Activated T-helper 1 cell treated with anti-CD3 and anti-CD28 coated beads, Interleukin-12 subunit alpha, Interleukin-12 subunit beta, Interleukin-2, Interleukin-4 antibody, amounts not matched to agents 30 ng/mL and 10 ng/mL and 1 ng/mL, durations not matched to agents 14 hours and 24 hours and 36 hours (primary cell): ENCODE measurements around the gene ATRIP. TPM values are rescaled to one million over a fixed set of nuclear protein-coding genes. Genes with fewer than 3 reads are reported as not detected.

Source experiments
- DNase-seq: peaks from one replicate; pipeline ENCODE4 v3.0.0; 2021; ENCODE audit warnings: low spot score
- H3K27ac Mint-ChIP-seq: one replicate; pipeline ENCODE4 v1.8.0; 2021; ENCODE audit warnings: mild to moderate bottlenecking, mixed read lengths
- H3K27me3 Mint-ChIP-seq: one replicate; pipeline ENCODE4 v1.8.0; 2022; ENCODE audit warnings: mild to moderate bottlenecking, moderate library complexity, mixed read lengths; ENCODE audit not compliant: insufficient read depth
- H3K36me3 Mint-ChIP-seq: one replicate; pipeline ENCODE4 v1.8.0; 2021; ENCODE audit warnings: low read depth, mixed read lengths
- H3K4me1 Mint-ChIP-seq: one replicate; pipeline ENCODE4 v1.8.0; 2021; ENCODE audit warnings: low read depth, mixed read lengths
- H3K4me3 Mint-ChIP-seq: one replicate; pipeline ENCODE4 v1.8.0; 2021; ENCODE audit warnings: mild to moderate bottlenecking, moderate library complexity, mixed read lengths
- H3K9me3 Mint-ChIP-seq: one replicate; pipeline ENCODE4 v1.8.0; 2021; ENCODE audit warnings: mixed read lengths
- intact Hi-C: fragments of 100-400 bp; cut with micrococcal nuclease; formaldehyde crosslinking; loops from one replicate; pipeline ENCODE4 v1.15.1; 2024
- total RNA-seq: library from RNA; stranded (reverse); gene quantifications from 2 replicates; pipeline ENCODE4 v1.2.3, GENCODE V29; 2022

The ATRIP gene
- total RNA-seq, 1 donor from 2014 or later, result 16.5 TPM

DNA sequence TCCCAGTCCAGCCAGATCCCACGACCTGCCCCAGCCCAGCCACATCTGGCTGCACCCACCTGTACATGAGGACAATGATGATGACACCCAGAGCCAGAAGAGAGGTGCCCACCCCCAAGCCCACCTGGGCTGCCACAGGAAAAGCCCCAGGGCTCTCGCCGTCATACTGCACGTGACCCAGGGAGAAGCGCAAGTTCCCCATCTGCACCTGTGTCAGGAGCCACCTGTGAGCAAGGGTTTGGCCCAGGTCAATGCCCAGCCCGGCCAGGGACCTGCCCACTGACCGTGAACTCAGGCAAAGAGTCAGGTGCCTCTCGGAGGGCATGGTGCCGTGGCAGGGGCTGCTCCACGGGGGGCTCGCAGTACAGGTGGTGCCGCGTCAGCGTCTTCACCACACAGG is 32.9 kb upstream of the ATRIP start:
- Mint-ChIP-seq H3K4me3 (no peak overlapping the region), H3K27ac (no peak overlapping the region), H3K4me1 (no peaks in the 10 kb centered on the region), H3K27me3 (no peaks in the 10 kb centered on the region), H3K9me3 (no peaks in the 10 kb centered on the region), H3K36me3 (no peaks in the 10 kb centered on the region)
- intact Hi-C loops, result no loop called here
- no peak for DNase-seq

DNA sequence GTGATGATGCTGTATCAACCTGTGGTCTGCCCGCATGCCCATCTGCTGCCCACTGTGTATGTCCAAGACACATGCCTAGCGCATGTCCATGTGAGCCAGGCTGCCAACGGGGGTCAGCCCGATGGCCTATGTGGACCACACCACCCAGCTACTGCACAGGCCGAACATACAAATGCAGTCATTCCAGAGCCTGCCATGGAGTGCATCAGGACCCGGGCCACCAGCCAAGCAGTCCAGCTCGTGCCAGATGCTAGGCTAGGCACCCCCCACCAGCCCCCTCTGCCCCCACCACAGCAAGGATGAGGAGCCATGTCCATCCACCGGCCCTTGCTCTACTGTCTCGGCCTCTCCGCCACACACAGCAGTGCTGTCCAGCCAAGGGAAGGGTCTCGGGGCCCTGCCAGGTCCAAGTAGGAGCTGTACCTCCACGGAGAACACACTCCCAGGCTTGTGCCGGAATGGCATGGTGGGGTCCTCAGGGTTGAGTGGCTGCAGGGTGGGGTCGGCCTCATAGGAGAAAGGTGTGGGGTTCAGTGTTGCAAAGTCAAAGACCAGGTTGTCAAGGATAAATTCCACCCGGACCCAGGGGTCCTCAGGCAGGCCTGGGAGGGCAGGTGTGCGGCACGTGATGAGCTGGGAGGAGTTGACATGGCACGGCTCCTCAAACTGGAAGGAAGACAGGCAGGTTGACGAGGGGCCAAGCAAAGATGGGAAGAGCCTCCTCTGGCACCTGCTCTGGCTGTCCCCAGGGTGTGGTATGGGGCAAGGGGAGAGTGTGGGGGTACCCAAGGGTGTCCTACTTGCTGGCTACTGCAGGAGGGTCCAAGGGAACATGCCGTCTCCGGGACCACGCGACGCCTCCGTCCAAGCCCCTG is 31.9 kb upstream of the ATRIP start:
- H3K27ac Mint-ChIP-seq, result no peak overlapping the region
- H3K9me3 Mint-ChIP-seq, result no peaks in the 10 kb centered on the region
- no peaks in the 10 kb centered on the region for H3K4me1 Mint-ChIP-seq
- H3K36me3 Mint-ChIP-seq, result no peaks in the 10 kb centered on the region
- intact Hi-C loops, result no loop called here
- no peak for DNase-seq
- no peak overlapping the region for H3K4me3 Mint-ChIP-seq
- H3K27me3 Mint-ChIP-seq, result no peaks in the 10 kb centered on the region

DNA sequence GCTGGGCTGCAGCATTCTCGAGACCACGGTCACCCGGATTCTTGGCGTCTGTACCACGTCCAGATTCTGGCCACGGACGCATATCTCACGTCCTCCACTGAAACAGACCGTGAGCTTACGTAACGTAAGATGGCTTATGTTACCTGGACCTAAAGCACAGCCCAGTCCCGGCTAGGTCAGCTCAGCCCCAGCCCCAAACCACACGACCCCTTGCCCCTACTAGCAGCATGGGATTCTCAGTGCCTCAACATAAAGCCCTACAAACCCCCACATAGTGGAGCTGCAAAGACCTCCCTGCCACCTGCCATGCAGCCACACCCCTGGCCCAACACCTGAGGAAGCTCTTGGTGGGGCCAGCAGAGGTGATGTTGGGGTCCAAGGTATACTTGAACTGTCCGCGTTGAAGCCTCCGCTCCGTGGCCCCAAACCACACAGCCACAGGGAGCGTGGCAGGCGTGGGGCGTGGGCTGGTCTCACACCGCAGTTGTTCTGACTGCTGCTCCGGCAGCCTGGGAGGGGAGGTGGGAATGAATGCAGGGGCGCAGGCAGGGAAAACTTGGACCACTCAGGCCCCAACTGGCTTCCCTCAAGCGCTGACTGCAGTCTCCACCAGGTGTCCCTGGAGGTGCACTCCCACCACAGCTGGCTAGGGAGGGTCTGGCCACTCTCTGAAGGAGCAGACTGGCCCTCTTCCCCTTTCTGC is 31.1 kb upstream of the ATRIP start:
- DNase-seq, result no peak
- no peaks in the 10 kb centered on the region for H3K27me3 Mint-ChIP-seq
- no peaks in the 10 kb centered on the region for H3K9me3 Mint-ChIP-seq
- no peaks in the 10 kb centered on the region for H3K36me3 Mint-ChIP-seq
- no peaks in the 10 kb centered on the region for H3K4me1 Mint-ChIP-seq
- H3K4me3 Mint-ChIP-seq, result no peak overlapping the region
- intact Hi-C loops, result no loop called here
- H3K27ac Mint-ChIP-seq, result no peak overlapping the region

DNA sequence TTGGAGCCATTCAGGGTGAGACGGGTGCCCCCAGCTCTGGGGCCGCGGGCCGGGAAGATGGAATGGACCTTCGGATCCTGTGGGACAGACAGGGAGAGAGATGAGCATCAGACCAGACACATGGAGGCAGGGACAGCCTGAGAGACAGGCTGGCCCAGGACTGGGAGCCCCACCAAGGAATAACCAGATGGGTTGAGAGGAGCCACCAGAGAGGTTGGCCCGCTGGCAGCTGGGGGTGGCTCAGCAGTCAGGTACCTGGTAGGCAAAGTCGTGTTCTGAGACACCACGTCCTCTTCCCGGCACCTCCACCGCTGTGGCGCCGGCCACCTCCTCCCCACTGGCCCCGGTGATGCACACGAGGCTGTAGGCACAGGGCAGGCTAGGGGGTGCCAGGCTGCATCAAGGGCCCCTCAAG is 30.4 kb upstream of the ATRIP start:
- Mint-ChIP-seq H3K4me1 (no peaks in the 10 kb centered on the region), H3K27ac (no peak overlapping the region), H3K36me3 (no peaks in the 10 kb centered on the region), H3K27me3 (no peaks in the 10 kb centered on the region), H3K9me3 (no peaks in the 10 kb centered on the region), H3K4me3 (no peak overlapping the region)
- intact Hi-C loops, result no loop called here
- DNase-seq, result no peak

DNA sequence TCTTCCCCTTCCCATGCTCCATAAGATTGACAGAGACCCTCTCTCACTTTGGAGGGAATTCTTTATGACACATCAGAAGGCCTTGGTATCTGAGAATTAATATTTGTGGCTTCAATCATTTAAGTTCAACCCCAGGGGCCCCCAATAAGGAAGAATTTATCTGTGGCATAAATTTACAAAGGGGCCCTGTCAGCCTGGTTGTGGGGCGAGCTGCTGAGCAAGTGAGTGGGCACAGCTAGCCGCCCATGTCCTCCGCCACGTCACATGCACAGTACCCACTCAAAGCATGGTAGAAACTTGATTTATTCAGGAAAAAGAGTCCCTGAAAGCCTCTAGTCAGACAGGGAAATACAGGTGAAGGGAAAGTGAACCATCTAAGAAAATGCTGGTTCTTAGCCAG is 30.0 kb upstream of the ATRIP start:
- intact Hi-C loops, result no loop called here
- Mint-ChIP-seq H3K9me3 (no peaks in the 10 kb centered on the region), H3K27me3 (no peaks in the 10 kb centered on the region), H3K36me3 (no peaks in the 10 kb centered on the region), H3K4me3 (no peak overlapping the region), H3K27ac (no peak overlapping the region), H3K4me1 (no peaks in the 10 kb centered on the region)
- no peak for DNase-seq

DNA sequence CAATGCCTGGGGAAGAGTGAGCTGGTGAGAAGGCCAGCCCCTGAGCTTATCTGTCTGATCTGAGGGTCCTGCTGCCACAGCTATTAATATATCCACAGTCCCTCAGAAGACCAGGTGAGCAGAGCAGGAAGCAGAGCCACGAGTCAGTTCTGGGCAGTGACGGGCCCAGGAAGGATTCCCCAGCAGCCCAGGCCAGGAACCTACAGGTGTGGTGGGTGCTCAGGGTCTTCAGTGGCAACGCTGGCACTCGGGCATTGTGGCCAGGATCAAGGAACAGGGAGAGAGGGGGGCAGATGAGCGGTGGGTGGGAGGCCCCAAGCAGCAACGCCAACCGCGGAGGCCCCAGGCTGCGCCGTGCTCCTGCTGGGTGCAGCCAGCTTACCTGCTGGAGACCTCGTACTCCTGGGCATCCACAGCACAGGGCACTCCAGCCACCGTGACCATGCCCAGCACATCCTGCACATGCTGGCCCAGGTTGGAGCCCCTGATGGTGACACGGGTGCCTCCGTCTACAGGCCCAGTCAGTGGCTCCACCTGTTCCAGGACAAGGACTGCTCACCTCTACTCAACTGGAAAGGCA is 28.9 kb upstream of the ATRIP start:
- Mint-ChIP-seq H3K4me1 (no peaks in the 10 kb centered on the region), H3K27ac (no peak overlapping the region), H3K9me3 (no peaks in the 10 kb centered on the region), H3K36me3 (no peaks in the 10 kb centered on the region), H3K4me3 (no peak overlapping the region), H3K27me3 (no peaks in the 10 kb centered on the region)
- intact Hi-C loops, result no loop called here
- DNase-seq, result no peak

DNA sequence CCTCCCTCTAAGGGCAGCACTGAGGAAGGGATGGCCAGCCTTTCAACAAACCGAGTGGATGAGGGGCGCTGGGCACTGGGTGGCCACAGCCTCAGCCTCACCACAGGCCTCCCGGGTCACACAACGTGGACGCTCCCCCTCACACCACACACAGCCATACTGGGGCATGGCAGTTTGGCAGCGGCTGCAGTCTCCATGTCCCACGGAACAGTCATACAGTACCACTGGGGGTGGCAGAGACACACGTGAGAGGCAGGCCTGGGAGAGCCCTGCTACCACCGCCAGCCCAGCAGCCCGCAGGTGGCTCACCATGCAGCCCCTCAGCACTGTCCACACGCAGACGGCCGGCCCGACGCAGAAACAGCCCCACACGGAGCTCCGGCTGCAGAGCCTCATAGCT is 28.4 kb upstream of the ATRIP start:
- Mint-ChIP-seq H3K9me3 (no peaks in the 10 kb centered on the region), H3K4me3 (no peak overlapping the region), H3K27me3 (peaks cover 2% of the 10 kb centered on the region), H3K36me3 (no peaks in the 10 kb centered on the region), H3K4me1 (no peaks in the 10 kb centered on the region), H3K27ac (no peak overlapping the region)
- intact Hi-C loops, result no loop called here
- DNase-seq, result no peak

DNA sequence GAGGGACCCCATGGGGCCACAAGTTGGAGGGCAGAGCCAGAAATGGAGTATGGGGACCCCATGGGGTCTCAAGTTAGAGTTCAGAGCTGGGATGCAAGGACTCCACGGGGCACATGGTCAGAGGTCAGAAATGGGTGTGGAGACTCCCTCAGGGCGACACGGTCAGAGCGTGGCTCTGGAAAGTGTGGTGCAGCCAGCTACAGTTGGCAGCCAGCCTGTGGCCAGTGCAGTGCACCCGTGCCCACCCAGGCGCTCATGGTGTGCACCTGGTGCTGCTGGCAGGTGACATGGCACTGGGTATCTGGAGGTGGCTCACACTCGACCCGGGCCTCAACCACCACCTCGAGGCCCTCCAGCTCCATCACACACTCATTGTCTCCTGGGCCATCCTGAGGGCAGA is 27.9 kb upstream of the ATRIP start:
- intact Hi-C loops, result no loop called here
- no peaks in the 10 kb centered on the region for H3K9me3 Mint-ChIP-seq
- no peak overlapping the region for H3K27ac Mint-ChIP-seq
- no peaks in the 10 kb centered on the region for H3K4me1 Mint-ChIP-seq
- H3K4me3 Mint-ChIP-seq, result no peak overlapping the region
- H3K36me3 Mint-ChIP-seq, result no peaks in the 10 kb centered on the region
- peaks cover 3% of the 10 kb centered on the region for H3K27me3 Mint-ChIP-seq
- DNase-seq, result no peak

DNA sequence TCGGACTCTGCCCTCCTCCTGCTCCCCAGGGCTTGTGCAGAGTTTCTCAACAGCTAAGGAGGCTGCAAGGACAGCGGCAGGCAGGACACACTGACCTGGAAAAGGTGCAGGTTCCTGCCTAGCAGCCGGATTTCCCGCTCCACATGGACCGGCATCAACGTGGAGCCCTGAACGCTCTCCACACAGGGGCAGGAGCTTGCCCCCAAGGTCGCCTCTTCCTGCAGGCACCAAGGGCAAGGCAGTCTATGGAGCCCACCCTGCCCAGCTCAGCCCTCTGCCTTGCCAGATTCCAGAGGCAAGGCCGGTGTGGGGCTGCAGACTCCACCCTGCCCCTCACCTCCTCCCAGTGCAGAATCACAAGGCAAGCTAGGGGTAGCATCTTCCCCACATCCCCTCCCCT is 27.4 kb upstream of the ATRIP start:
- Mint-ChIP-seq H3K9me3 (no peaks in the 10 kb centered on the region), H3K4me3 (no peak overlapping the region), H3K36me3 (no peaks in the 10 kb centered on the region), H3K27me3 (peaks cover 3% of the 10 kb centered on the region), H3K27ac (no peak overlapping the region), H3K4me1 (no peaks in the 10 kb centered on the region)
- no peak for DNase-seq
- intact Hi-C loops, result no loop called here

DNA sequence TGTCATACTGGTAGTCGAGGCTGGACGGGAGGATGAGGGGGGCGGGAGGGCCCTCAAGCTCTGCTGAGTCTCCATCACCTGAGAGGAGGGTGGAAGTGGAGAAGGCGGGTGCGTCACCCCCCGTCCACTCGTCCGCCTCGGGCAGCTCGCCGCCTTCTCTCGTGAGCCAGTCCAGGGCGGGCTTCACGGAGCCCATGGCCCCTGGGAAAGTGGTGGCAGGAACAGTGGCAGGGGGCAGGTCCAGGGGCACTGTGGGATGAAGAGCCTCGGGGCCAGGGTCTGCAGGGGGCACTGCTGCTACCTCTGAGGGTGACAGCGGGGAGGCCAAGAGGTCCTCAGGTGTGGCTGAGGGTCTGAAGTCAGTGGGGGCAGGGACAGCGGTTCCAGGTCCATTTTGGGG is 26.9 kb upstream of the ATRIP start:
- no peaks in the 10 kb centered on the region for H3K4me1 Mint-ChIP-seq
- no peaks in the 10 kb centered on the region for H3K36me3 Mint-ChIP-seq
- no peak for DNase-seq
- H3K27ac Mint-ChIP-seq, result no peak overlapping the region
- H3K27me3 Mint-ChIP-seq, result peaks cover 3% of the 10 kb centered on the region
- intact Hi-C loops, result no loop called here
- no peak overlapping the region for H3K4me3 Mint-ChIP-seq
- H3K9me3 Mint-ChIP-seq, result no peaks in the 10 kb centered on the region

DNA sequence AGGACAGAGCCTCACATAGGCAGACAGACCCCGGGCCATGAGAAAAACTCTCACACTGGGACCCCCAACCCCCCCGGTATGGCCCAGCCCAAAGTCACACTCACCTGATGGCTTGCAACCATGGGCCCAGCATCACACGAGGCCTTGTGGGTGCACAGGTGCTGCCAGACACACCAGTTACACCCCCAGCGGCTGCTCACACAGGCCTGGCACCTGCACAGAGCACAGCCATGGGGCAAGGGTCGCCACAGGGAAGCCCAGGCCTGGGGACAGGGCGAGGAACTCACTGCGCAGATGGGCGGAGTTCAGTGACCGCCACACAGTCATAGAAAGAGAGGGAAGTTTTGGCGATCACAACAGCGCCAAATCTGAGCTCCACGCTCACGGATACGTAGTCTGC is 26.0 kb upstream of the ATRIP start:
- Mint-ChIP-seq H3K9me3 (no peaks in the 10 kb centered on the region), H3K27ac (no peak overlapping the region), H3K4me3 (no peak overlapping the region), H3K27me3 (peaks cover 3% of the 10 kb centered on the region), H3K4me1 (no peaks in the 10 kb centered on the region), H3K36me3 (no peaks in the 10 kb centered on the region)
- intact Hi-C loops, result no loop called here
- DNase-seq, result no peak

DNA sequence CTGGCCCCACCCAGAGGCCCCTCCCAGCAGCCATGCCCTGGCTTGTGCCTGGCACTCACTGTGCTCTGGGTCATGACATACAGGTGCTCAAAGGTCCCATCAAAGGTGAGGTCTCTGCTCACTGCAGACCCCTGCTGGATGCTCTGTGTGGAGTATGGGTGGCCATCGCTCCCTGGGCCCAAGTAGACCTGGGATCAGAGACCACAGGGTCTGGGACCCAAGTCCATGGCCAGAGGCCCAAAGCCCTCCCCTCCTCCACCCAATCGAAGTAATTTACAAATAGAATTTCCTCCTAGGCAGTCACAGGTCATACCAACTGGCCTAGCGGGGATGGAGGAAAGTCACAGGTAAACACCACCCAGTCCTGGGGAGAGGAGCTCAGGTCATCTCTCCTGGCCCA is 24.3 kb upstream of the ATRIP start:
- no peak overlapping the region for H3K4me3 Mint-ChIP-seq
- no peaks in the 10 kb centered on the region for H3K4me1 Mint-ChIP-seq
- intact Hi-C loops, result no loop called here
- no peaks in the 10 kb centered on the region for H3K36me3 Mint-ChIP-seq
- no peak overlapping the region for H3K27ac Mint-ChIP-seq
- H3K9me3 Mint-ChIP-seq, result no peaks in the 10 kb centered on the region
- peaks cover 8% of the 10 kb centered on the region for H3K27me3 Mint-ChIP-seq
- no peak for DNase-seq

DNA sequence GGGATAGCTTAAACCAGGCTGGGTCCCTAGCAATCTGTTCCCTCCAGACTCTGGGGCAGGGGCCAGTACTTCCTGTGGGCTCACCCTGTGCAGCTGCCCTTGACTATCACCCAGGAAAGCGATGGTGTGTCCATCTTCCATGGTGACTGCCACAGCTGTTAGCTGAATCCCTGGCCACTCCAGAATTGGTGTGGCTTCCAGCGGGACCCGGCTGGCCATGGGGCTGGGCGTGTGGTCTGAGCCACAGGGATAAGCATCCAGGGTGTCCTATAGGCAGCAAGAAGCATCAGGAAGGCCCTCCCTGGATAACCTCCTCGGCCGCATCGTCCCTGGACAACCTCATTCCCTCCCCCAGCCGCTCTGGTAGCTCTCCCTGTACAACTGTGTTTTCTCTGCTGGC is 23.9 kb upstream of the ATRIP start:
- Mint-ChIP-seq H3K9me3 (no peaks in the 10 kb centered on the region), H3K4me1 (no peaks in the 10 kb centered on the region), H3K27me3 (peaks cover 12% of the 10 kb centered on the region), H3K27ac (no peak overlapping the region), H3K36me3 (no peaks in the 10 kb centered on the region), H3K4me3 (no peak overlapping the region)
- intact Hi-C loops, result no loop called here
- DNase-seq, result no peak
